Measurements from ENCODE around the gene ATP5IF1.

Gene ATP5IF1

DNA sequence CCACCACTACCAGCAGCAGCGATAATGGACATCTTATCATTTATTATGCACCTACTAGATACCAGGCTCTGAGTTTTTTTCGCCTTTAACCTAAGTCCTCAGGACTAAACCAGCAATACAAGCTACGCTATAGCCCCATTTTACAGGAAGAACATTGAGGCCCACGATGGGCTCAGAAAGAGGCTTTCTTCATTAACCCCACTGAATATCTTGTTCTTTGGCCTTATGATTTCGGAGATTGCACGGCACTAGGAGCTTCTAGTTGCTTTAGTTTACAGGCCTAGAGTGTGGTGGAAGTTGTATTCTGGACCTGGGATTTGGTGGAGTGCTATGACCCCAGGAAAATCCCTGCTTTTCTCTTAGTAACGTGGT lies 24.9 kb downstream of the ATP5IF1 start:
- peaks cover 39% of the 10 kb centered on the region for H3K4me1 ChIP-seq (ENCODE audit: insufficient read depth, low read length)
- peaks cover 33% of the 10 kb centered on the region; the same call in 1 of the 2 replicates for H4K20me1 ChIP-seq (ENCODE audit: insufficient read depth, low read length)
- no peak overlapping the region for H3K27ac ChIP-seq (ENCODE audit: low read length)
- H3K9me3 ChIP-seq (ENCODE audit: insufficient read depth, low read length, severe bottlenecking), result no peaks in the 10 kb centered on the region
- no peak for DNase-seq
- H3K4me2 ChIP-seq (ENCODE audit: insufficient read depth, low read length), result peak overlapping the region; percentile 97
- ATAC-seq (ENCODE audit: insufficient read depth, low read depth), result no peak
- H3K27me3 ChIP-seq (ENCODE audit: insufficient read depth, low read length, poor library complexity), result no peaks in the 10 kb centered on the region
- TF ChIP-seq, protein P1, sequence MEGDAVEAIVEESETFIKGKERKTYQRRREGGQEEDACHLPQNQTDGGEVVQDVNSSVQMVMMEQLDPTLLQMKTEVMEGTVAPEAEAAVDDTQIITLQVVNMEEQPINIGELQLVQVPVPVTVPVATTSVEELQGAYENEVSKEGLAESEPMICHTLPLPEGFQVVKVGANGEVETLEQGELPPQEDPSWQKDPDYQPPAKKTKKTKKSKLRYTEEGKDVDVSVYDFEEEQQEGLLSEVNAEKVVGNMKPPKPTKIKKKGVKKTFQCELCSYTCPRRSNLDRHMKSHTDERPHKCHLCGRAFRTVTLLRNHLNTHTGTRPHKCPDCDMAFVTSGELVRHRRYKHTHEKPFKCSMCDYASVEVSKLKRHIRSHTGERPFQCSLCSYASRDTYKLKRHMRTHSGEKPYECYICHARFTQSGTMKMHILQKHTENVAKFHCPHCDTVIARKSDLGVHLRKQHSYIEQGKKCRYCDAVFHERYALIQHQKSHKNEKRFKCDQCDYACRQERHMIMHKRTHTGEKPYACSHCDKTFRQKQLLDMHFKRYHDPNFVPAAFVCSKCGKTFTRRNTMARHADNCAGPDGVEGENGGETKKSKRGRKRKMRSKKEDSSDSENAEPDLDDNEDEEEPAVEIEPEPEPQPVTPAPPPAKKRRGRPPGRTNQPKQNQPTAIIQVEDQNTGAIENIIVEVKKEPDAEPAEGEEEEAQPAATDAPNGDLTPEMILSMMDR (IDR thresholded peaks at IDR 0.05; ENCODE audit: borderline replicate concordance, extremely low read depth, low read length, poor library complexity, severe bottlenecking), result no peak
- no peak for TF ChIP-seq EZH2 (IDR thresholded peaks at IDR 0.05; ENCODE audit: borderline replicate concordance, low read depth, low read length, severe bottlenecking)
- H2AFZ ChIP-seq (ENCODE audit: low read depth, low read length), result no peak overlapping the region
- no peaks in the 10 kb centered on the region for H3K36me3 ChIP-seq (ENCODE audit: insufficient read depth, low read length)
- H3K79me2 ChIP-seq (ENCODE audit: insufficient read depth, low read length), result peaks cover 56% of the 10 kb centered on the region
- H3K4me3 ChIP-seq (ENCODE audit: low read depth in 1 of 2, low read length in 2 of 2), result peak overlapping the region in 1 of 2 experiments; percentile 97; a peak in 2 of 4 replicates
- H3K9ac ChIP-seq (ENCODE audit: low read depth, low read length), result peak overlapping the region; percentile 87; the same call in 1 of the 2 replicates

DNA sequence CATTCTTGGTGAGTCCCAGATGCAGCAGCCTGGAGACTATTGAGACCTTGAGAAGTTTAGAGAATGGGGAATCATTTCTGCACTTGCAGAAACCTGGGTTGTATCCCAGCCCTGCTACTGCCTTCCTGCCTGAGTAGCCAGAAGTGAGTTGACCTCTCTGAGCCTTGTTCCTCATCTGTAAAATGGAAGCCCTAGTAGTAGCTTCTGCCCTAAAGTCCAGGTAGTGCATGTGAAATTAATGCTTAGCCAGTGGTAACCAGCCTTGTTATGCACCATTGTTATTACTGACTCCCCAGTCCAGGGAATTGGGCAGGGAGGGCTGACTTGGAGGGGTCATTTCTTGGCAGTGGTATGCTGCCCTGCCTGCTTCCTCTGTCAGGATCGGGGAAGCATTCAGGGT lies 29.0 kb downstream of the ATP5IF1 start:
- ATAC-seq (ENCODE audit: insufficient read depth, low read depth) (no peak), DNase-seq (no peak)
- Histone ChIP-seq H2AFZ (ENCODE audit: low read depth, low read length) (no peak overlapping the region), H3K4me1 (ENCODE audit: insufficient read depth, low read length) (peaks cover 25% of the 10 kb centered on the region), H3K4me2 (ENCODE audit: insufficient read depth, low read length) (no peak overlapping the region), H3K27me3 (ENCODE audit: insufficient read depth, low read length, poor library complexity) (no peaks in the 10 kb centered on the region), H4K20me1 (ENCODE audit: insufficient read depth, low read length) (peaks cover 49% of the 10 kb centered on the region), H3K79me2 (ENCODE audit: insufficient read depth, low read length) (peaks cover 74% of the 10 kb centered on the region), H3K4me3 (ENCODE audit: low read depth in 1 of 2, low read length in 2 of 2) (no peak overlapping the region), H3K36me3 (ENCODE audit: insufficient read depth, low read length) (no peaks in the 10 kb centered on the region), H3K9ac (ENCODE audit: low read depth, low read length) (no peak overlapping the region), H3K9me3 (ENCODE audit: insufficient read depth, low read length, severe bottlenecking) (no peaks in the 10 kb centered on the region), H3K27ac (ENCODE audit: low read length) (no peak overlapping the region)
- TF ChIP-seq, protein P1 (IDR thresholded peaks at IDR 0.05; ENCODE audit: borderline replicate concordance, extremely low read depth, low read length, poor library complexity, severe bottlenecking), result no peak

DNA sequence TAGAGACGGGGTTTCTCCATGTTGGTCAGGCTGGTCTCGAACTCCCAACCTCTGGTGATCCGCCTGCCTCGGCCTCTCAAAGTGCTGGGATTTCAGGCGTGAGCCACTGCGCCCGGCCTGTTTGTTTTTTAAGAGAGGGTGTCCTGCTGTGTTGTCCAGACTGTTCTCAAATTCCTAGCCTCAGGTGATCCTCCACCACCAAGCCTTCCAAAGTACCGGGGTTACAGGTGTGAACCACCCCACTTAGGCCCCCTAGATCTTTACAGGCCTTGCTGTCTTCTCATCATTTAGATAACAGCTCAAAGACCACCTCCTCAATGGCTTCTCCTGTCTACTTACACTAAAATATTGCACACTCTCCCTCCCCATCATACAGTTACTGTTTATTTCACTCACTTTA lies 29.7 kb downstream of the ATP5IF1 start:
- Histone ChIP-seq H3K79me2 (ENCODE audit: insufficient read depth, low read length) (peaks cover 67% of the 10 kb centered on the region), H2AFZ (ENCODE audit: low read depth, low read length) (no peak overlapping the region), H3K4me3 (ENCODE audit: low read depth in 1 of 2, low read length in 2 of 2) (no peak overlapping the region), H3K27ac (ENCODE audit: low read length) (no peak overlapping the region), H4K20me1 (ENCODE audit: insufficient read depth, low read length) (peaks cover 44% of the 10 kb centered on the region), H3K36me3 (ENCODE audit: insufficient read depth, low read length) (no peaks in the 10 kb centered on the region), H3K27me3 (ENCODE audit: insufficient read depth, low read length, poor library complexity) (no peaks in the 10 kb centered on the region), H3K9ac (ENCODE audit: low read depth, low read length) (no peak overlapping the region), H3K4me1 (ENCODE audit: insufficient read depth, low read length) (peaks cover 19% of the 10 kb centered on the region), H3K9me3 (ENCODE audit: insufficient read depth, low read length, severe bottlenecking) (no peaks in the 10 kb centered on the region), H3K4me2 (ENCODE audit: insufficient read depth, low read length) (no peak overlapping the region)
- TF ChIP-seq EZH2 (IDR thresholded peaks at IDR 0.05; ENCODE audit: borderline replicate concordance, low read depth, low read length, severe bottlenecking), result no peak
- TF ChIP-seq, protein P1 (IDR thresholded peaks at IDR 0.05; ENCODE audit: borderline replicate concordance, extremely low read depth, low read length, poor library complexity, severe bottlenecking), result no peak
- DNase-seq (no peak), ATAC-seq (ENCODE audit: insufficient read depth, low read depth) (no peak)

DNA sequence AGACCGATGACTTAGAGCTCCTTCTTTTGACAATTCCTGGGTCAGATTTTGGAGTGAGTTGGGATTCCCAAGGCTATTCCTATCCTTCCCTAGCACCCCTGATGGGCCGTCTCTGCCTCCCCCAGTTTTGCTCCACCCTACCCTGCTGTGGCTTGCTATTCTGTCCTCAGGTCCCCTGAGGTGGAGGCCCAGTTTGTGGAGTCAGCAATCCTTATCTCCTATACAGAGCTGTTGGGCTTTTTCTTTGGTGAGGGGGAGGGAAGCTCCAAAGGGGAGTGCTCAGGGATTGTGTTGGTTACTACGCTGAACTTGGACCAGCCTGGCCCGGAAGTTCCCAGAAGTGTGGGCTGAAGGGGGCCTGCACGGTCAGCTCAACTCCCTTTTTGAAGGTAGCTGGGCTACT lies 31.0 kb downstream of the ATP5IF1 start:
- Histone ChIP-seq H2AFZ (ENCODE audit: low read depth, low read length) (no peak overlapping the region), H3K9ac (ENCODE audit: low read depth, low read length) (no peak overlapping the region), H3K4me3 (ENCODE audit: low read depth in 1 of 2, low read length in 2 of 2) (no peak overlapping the region), H3K36me3 (ENCODE audit: insufficient read depth, low read length) (peaks cover under 1% of the 10 kb centered on the region), H3K4me1 (ENCODE audit: insufficient read depth, low read length) (peaks cover 8% of the 10 kb centered on the region; the same call in 1 of the 2 replicates), H3K27me3 (ENCODE audit: insufficient read depth, low read length, poor library complexity) (no peaks in the 10 kb centered on the region), H3K27ac (ENCODE audit: low read length) (no peak overlapping the region), H3K9me3 (ENCODE audit: insufficient read depth, low read length, severe bottlenecking) (no peaks in the 10 kb centered on the region), H3K4me2 (ENCODE audit: insufficient read depth, low read length) (no peak overlapping the region), H4K20me1 (ENCODE audit: insufficient read depth, low read length) (peaks cover 35% of the 10 kb centered on the region), H3K79me2 (ENCODE audit: insufficient read depth, low read length) (peaks cover 55% of the 10 kb centered on the region)
- no peak for TF ChIP-seq EZH2 (IDR thresholded peaks at IDR 0.05; ENCODE audit: borderline replicate concordance, low read depth, low read length, severe bottlenecking)
- TF ChIP-seq, protein P1 (IDR thresholded peaks at IDR 0.05; ENCODE audit: borderline replicate concordance, extremely low read depth, low read length, poor library complexity, severe bottlenecking), result no peak
- no peak for ATAC-seq (ENCODE audit: insufficient read depth, low read depth)
- no peak for DNase-seq
